Adipose tissue (tissue), 3 donors: ENCODE measurements around the gene IFNA17. TPM values are rescaled to one million over a fixed set of nuclear protein-coding genes. Genes with fewer than 3 reads are reported as not detected.
"Not testable (repeated sequence)": the region's sequence is repeated elsewhere in the genome, so short reads cannot be mapped to it uniquely, and the experiment has no call there.

ENCODE experiments used
- H3K27ac ChIP-seq: one replicate; pipeline ENCODE4 v1.5.1; 2013; ENCODE audit warnings: low read depth, low read length
- WGBS, 3 donors: extraction: QIAGEN DNeasy Blood & Tissue Kit; methylation state at CpG; one replicate each; pipeline ENCODE4 v1.1.7; 2013; 5-methylcytosine and 5-hydroxymethylcytosine counted together
- polyA plus RNA-seq, 3 donors: library from polyadenylated mRNA; stranded (reverse); fragments of 200-250 nt; gene quantifications; one replicate each; pipeline ENCODE4 v1.2.3, GENCODE V29; 2013
- donor health status: healthy with polysubstance abuse.
- donor health status: Bipolar disorder and iron deficiency.
- donor health status: healthy.

Gene IFNA17
- not detected for polyA plus RNA-seq

DNA sequence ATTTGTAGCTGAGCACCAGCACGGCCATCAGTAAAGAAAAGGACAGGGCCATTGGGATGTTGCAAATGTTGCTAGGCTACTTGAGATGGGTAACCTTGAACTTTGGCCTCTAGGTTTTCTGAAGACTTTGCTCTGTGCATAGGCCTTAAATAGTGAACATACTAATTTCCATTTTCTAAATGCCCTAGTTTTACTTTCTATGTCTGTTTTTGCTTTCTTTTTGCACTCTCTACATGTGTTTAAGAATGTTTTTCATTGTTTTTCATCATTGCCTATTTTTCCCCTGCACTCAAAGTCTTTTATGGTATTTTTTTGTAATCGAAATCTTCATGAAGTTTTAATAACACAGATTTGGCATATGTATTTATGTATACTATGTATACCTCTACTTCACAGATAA is at the start of gene IFNA17:
Gene IFNA17, minus strand, starts transcription at position 101 of the 400 bp plus-strand sequence. Its CDS starts 49 bp downstream, at position 52.
- no peak within 1 kb of the TSS for H3K27ac ChIP-seq
- WGBS, 3 donors = 56 to 86% (median 84%) methylated on average over 2 of the region's 2 CpGs

DNA sequence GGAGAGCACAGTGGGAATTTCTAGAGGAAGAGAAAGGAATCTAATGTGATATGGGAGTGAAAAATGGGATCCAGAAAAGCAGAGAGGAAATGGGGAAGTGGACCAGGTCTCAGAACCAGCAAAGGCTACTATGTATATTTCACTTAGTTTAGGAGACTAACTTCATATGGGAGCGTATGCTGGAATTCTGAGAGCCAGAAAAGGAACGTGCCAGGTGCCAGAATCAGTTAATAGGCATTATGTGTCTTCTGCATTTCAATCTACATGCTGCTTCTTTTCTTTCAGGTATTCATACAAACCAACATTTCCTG is 40.3 kb upstream of the IFNA17 start:
- 43 to 58% (median 50%) methylated on average over 2 of the region's 2 CpGs for WGBS, 3 donors
- H3K27ac ChIP-seq = no peak overlapping the region

DNA sequence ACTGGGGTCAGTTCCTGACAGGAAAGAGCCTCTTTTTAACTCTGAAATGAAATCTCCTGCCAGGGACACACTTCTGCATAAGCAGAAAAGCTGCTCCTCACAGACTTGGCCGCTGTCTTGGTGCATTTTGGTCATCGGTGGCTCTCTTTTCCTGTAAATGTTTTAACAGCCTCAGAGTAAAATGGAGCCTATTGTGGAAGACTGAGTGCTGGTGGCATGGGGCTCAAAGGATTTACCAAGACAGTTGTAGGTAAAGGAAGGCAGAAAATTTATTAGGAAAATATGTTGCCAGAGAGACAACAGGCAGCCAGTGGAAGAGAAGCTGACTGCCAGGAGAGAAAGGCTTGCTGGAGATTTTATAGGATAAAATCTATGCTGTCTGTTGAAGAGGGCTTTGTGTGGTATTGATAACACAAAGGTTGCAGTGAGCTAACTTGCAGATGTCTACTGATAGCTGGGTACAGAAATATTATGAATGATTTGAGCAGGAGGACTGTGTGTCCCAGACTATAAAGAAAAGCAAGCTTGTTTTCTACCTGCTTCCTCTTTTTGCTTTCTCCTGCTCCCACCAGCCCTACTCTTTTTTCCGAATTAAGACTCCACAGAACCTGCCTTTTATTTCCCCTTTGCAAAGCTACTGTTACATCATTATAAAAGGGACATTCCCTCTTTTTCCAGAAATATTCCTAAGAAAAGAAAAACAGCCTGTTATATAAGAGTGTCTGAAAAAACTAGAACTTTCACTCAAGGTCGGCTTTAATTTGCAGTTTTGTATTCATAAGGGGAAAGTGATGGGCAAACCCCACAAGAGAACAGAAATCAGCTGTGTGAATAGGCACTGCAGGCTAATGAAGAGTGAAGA is 39.7 kb upstream of the IFNA17 start:
- 21 to 37% (median 24%) methylated on average over 4 of the region's 4 CpGs for WGBS, 3 donors
- no peak overlapping the region for H3K27ac ChIP-seq

DNA sequence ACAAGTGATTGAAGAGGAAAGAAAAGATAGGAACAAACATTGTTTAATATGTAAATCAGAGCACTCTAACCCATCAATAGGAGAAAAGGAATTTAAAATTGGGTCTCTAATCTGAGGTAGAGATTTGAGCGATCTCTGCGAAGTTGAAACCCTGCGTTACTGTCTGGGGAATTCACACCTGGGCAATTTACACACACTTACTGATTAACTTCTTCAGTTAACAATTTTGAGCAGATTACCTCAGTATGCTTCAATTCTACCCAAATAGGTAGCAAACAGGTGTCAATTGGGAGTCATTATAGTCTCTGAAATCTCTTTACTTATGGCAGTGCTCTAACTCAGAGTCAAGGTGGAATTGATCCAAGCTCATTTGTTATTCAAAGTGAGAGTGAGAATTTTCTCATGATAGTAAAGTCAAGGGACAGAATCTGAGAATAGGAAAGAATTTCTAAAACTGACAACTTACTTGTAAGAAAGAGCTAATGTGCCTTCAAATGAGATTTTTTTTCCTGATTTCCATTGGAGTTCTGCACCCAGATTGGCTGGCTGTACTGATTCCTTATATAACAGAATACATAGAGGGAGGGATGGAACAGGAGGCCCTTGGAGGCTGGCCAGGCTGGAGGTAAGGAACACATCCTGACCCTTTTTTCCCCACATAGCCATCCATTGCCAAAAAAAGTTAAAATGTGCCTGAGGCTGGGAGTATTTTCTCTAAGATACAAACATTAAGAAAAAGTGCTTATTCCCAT is 38.9 kb upstream of the IFNA17 start:
- 10 to 75% (median 49%) methylated on average over 3 of the region's 3 CpGs for WGBS, 3 donors
- H3K27ac ChIP-seq = no peak overlapping the region

DNA sequence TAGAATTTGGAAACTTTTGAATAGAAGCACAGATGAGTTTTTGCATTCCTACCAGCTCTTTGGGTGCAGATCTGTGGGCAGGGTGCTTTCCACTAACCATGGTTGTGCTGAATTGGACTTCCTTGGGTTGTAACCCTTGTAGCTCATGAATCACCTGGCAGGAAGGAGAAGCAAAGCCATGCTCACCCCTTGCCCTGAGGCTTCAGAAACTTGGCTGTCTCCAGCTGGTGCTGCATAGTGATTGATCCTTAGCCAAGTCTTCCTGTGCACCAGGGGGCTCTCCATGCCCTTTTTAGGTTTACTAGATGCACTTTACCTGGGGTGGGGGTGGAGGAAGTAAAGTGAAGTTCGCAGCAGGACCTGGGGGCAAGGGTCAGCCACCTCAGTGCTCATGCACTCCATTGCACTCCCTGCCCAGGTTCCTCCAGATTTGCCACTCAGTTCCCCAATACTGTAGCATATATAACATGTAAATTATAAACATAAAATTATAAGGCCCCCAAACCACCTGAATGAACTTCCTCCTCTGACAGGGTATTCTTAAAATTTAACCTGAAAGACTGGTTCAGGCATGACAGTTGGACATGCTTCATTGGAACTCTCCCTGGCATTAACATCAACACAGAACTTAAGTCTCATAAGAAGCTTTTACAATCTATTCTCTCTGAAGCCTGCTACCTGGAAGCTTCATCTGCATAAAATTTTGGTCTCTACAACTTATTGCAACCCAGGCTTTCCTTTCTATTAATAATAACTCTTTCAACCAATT is 37.6 kb upstream of the IFNA17 start:
- 22 to 73% (median 65%) methylated on average over 1 of the region's 1 CpG for WGBS, 3 donors
- no peak overlapping the region for H3K27ac ChIP-seq

DNA sequence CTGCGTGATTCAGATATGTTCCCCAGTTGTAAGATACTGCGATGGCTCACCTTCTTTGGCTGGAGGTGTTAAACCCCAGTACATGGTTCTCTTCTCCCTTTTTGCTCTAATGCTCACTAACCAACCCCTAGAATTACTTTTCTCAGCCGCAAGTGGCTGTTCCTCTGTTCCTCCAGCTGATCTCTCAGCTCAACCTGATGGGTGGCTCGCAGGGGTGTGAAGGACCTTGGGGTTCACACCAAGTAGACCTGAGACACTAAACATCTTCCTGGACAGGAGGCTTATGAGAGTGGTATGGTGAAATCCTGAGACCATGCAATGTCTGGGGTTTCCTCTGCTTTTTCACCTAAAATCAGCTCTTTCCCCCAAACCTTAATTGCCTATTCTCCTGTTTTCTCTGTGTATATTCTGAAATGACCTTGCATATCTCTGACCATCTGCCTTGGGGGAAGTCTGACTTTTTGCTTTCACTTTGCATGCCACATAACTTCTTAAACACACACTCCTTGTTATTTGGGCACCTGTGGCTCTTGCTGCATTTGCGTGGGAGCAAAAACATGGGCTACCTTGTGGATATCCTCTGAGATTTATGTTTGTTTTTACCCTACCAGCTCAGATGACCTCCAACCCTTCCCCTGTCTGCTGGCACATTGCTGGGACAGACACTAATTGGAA is 27.7 kb upstream of the IFNA17 start:
- no peak overlapping the region for H3K27ac ChIP-seq
- WGBS, 3 donors = 74 to 78% (median 76%) methylated on average over 5 of the region's 5 CpGs

DNA sequence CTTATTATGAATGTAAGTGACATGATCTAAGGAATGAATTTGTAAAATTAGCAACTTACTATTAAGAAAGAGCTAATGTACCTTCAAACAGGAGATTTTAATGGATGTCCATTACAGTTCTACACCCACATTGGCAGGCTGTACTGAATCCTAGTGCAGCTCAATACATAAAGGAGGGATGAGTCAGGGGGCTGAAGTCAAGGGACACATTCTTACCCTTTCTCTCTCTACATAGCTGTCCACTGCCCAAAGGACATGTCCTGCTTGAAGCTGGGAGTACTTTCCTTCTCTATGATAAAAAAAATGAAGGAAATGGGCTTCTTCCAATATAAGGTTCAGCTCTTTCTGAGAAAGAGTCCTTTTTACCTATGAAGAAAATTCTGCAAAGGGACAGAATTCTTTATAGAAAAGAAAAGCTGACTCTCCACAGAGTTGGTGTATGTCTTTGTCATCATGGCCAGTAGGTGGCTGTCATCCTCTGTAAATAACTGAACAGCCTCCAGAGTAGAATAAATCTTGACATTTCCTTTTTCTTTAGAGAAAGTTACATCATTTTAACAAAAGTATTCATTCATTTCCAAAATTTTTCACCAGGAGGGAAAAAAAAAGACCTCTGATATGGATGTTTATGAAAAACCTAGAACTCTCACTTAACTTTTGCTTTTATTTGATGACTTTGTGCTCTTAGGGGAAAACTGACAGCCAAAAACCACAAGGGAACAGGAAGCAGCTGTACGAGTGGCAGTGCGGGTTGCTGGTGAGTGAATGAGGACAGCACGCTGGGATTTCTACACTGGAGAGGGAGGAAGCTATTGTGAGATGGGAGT is 24.9 kb upstream of the IFNA17 start:
- no peak overlapping the region for H3K27ac ChIP-seq
- WGBS, 3 donors = 0 to 2% (median 1%) methylated on average over 3 of the region's 3 CpGs

DNA sequence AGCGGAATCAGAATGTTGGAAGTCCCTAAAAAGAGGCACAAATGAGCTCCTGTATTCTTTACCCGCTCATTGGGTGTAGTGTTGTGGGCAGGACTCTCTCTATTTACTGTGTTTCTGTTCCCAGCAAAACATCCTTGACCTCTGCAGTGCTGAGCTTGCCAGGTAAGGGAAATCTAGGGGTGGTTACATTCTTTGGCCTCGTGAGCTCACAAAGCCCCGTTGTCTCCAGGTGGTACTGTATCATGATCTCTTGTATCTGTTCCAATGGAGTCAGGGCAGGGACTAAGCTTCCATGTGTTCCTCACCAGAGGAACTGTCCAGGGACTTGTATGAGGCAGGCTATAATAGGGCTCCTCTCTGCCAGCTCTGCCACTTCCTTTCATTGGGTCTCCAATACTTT is 23.6 kb upstream of the IFNA17 start:
- 47 to 76% (median 65%) methylated on average over 4 of the region's 4 CpGs for WGBS, 3 donors

DNA sequence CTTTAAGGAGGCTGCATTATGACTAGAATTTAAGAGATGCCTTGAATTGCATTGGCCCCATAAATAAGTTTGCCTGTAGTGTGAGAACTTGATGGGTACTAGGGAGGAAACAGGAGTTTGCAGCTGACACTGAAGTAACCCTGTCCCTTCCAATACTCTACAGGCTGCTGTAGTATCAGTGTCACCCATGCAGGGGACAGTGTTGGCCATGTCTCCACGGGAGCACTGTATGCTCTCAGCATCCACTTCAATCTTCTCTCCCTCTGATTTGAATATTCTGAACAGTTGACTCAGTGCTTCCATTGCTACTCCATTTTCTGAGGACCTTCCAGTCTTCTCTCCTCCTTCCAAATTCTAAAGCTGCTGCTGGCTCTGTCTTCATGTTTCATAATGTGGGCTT is 23.2 kb upstream of the IFNA17 start:
- H3K27ac ChIP-seq = no peak overlapping the region
- 33 to 59% (median 53%) methylated on average over 1 of the region's 1 CpG for WGBS, 3 donors

More for the DNA sequence above, 23.6 kb upstream of the IFNA17 start:
- no peak overlapping the region for H3K27ac ChIP-seq

DNA sequence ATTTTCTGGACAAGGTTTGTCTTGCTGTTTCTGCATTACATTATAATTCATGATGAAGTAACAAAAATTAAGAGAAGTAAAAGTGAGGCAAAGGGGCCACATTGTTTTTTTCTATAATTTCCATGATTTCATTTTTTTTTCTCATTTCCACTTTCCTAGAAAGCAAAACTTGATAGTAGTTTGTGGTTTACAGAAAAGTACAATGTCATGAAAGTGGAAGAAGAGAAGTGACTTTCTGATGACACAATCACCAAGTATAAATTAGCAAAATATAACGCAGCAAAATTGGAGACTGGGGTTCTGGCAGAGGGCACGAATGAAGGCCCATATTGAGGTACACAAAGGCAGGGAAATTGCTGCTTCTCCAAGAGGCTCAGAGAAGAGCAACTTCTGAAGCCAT is 16.8 kb upstream of the IFNA17 start:
- 41 to 46% (median 46%) methylated on average over 2 of the region's 2 CpGs for WGBS, 3 donors
- no peak overlapping the region for H3K27ac ChIP-seq

DNA sequence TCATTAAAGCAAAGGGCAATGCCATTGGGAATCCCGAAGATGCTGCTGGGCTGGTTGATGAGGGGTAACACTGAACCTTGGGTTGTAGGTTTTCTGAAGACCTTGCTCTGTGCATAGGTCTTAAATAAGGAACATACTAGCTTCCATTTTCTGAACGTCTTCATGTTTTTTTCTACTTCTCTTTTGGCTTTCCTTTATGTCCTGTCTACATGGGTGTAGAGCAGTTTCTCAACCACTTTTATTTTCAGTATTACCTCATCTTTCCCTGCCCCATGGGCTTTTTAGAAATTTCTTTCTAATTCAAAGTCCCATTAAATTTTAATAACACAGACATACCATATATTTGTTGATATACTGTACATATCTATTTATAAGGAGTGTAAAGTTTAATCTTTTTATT is 11.9 kb upstream of the IFNA17 start, which contains the start of gene IFNA14:
Gene IFNA14, minus strand, starts transcription at position 95 of the 400 bp plus-strand sequence. Its CDS starts 70 bp downstream, at position 25.
- H3K27ac ChIP-seq = no peak within 1 kb of the TSS
- WGBS, 3 donors = 52 to 74% (median 70%) methylated on average over 2 of the region's 2 CpGs

DNA sequence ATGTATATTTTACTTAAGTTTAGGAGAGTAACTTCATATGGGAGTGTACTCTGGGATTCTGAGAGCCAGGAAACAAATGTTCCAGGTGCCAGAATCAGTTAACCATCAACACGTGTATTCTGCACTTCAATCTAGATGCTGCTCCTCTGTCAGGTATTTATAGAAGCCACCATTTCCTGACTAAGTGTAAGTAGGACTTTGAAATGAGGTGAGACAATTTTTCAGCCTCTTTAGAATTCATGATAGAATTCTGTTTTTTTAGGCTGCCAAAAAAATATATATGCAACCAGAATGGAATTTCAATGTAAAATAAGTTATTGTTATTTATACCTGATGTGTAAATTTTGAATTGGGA is 8.3 kb upstream of the IFNA17 start:
- not testable (repeated sequence) for H3K27ac ChIP-seq
- 4 to 18% (median 6%) methylated on average over 1 of the region's 1 CpG for WGBS, 3 donors

DNA sequence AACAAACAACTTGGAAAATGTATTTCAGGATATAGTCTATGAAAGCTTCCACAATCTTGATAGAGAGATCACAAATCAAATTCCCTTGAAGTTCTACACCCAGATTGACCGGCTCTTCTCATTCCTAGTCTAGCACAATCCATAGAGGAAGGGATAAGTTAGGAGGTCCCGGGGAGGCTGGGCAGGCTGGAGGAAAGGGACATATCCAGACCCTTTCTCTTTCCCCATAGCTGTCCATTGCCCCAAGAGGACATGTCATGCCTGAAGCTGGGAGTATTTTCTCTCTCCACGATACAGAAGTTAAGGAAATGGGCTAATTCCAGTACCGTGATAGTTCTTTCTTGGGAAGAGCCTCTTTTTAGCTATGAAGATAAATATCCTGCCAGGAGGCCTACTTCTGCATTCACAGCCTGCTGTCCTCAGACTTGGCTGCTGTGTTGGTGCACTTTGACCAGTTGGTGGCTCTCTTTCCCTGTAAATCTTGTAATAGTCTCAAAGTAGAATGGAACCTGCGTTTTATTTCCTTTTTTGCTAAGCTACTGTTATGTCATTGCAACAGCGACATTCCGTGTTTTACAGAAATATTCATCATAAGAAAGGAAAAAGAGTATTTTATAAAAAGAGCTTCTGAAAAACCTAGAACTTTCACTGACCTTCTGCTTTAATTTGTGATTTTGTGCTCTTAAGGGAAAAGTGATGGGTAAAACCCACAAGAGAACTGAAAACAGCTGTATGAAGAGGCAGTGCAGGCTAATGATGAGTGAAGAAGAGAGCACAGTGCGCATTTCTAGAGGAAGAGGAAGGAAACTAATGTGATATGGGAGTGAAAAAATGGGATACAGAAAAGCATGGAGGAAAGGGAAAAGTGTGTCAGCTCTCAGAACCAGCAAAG is 7.7 kb upstream of the IFNA17 start:
- H3K27ac ChIP-seq = not testable (repeated sequence)
- WGBS, 3 donors = 25 to 29% (median 28%) methylated on average over 8 of the region's 8 CpGs

DNA sequence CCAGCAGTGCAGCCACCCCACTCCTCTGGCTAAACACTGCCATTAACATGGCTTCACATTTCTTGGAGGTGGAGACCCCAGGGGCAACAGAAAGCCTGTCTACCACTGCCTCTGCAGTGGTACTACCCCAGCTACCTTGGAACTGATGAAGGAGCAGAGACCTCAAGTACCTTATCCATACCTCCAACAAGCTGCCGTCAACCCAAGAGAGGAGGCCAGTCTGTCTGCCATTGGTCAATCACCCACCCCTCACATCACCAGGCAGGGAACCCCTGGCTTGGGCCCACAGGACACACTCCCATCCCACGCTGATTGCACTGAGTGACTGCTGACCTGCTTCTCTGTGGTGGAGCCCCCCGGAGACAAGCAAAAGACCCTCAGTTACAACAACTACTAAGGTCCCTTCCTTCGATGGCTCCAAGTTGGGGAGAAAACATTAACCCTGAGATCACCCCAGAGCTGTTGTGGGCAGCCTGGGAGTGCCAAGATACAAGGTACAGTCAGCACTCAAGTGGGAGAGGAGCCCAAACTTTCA is 6.2 kb upstream of the IFNA17 start:
- WGBS, 3 donors = 78 to 89% (median 82%) methylated on average over 4 of the region's 4 CpGs
- no peak overlapping the region for H3K27ac ChIP-seq

DNA sequence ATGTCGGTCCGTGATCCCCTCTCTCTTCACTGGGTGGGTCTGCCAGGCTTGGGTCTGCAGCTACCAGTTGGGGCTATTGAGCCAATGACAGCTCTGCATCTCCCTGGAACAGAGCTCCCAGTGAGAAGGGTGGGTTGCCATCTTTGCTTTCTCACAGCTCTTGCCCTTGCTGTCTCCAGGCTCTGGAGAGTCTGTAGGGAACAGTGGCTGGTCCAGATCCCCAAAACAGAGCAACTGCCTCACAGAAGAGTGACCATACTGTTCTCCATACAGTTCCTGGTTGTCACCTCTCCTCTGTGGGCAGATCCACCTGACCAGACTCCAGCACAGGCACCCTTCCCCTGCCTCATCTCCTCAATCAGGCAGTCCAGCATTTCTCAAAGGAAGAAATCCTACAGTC is 5.2 kb upstream of the IFNA17 start:
- WGBS, 3 donors = 89 to 100% (median 90%) methylated on average over 2 of the region's 2 CpGs
- H3K27ac ChIP-seq = no peak overlapping the region

DNA sequence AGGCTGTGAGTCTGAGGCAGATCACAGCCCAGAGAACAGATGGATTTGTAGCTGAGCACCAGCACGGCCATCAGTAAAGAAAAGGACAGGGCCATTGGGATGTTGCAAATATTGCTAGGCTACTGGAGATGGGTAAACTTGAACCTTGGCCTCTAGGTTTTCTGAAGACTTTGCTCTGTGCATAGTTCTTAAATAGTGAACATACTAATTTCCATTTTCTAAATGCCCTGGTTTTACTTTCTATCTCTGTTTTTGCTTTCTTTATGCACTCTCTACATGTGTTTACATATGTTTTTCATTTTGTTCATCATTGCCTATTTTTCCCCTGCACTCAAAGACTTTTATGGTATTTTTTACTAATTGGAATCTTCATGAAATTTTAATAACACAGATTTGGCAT is 10.8 kb downstream of the IFNA17 start, which contains the start of gene IFNA16:
Gene IFNA16, minus strand, starts transcription at position 101 of the 400 bp plus-strand sequence. Its CDS starts 6 bp downstream, at position 95.
- WGBS, 3 donors = 58 to 90% (median 80%) methylated on average over 1 of the region's 1 CpG

More for the DNA sequence above, 10.8 kb downstream of the IFNA17 start, which contains the start of gene IFNA16:
- not testable (repeated sequence) for H3K27ac ChIP-seq
